Loucy (cell line): ENCODE results near the gene ALPK3.

ENCODE experiments used
- H2AFZ ChIP-seq: fragments of 200-600 bp; sonication (generic); 2 replicates; pipeline ENCODE4 v1.6.0; 2016; ENCODE audit warnings: antibody characterized with exemption, mild to moderate bottlenecking, low read length, moderate library complexity
- H3F3A ChIP-seq: fragments of 200-600 bp; 2 replicates; pipeline ENCODE4 v1.6.0; 2016; ENCODE audit warnings: antibody characterized with exemption, low read depth, mild to moderate bottlenecking
- H3K27me3 ChIP-seq: fragments of 200-600 bp; sonication (generic); 2 replicates; pipeline ENCODE4 v1.6.1; 2014; ENCODE audit warnings: low read length, mild to moderate bottlenecking; ENCODE audit not compliant: insufficient read depth, poor library complexity, severe bottlenecking
- H3K36me3 ChIP-seq: fragments of 200-600 bp; sonication (generic); 2 replicates; pipeline ENCODE4 v1.6.1; 2016; ENCODE audit warnings: low read length; ENCODE audit not compliant: insufficient read depth
- H3K4me1 ChIP-seq: fragments of 200-600 bp; sonication (generic); 2 replicates; pipeline ENCODE4 v1.5.1; 2014; ENCODE audit warnings: low read length, mild to moderate bottlenecking; ENCODE audit not compliant: insufficient read depth, poor library complexity, severe bottlenecking
- H3K4me2 ChIP-seq: fragments of 200-600 bp; sonication (generic); 2 replicates; pipeline ENCODE4 v1.6.0; 2014; ENCODE audit warnings: antibody characterized with exemption, low read length, low read depth, mild to moderate bottlenecking; ENCODE audit not compliant: poor library complexity, severe bottlenecking
- H3K4me3 ChIP-seq: fragments of 200-600 bp; sonication (generic); 2 replicates; pipeline ENCODE4 v1.5.1; 2014; ENCODE audit warnings: low read length, mild to moderate bottlenecking, mixed read lengths; ENCODE audit not compliant: poor library complexity, severe bottlenecking
- H3K79me2 ChIP-seq: fragments of 200-600 bp; sonication (generic); 2 replicates; pipeline ENCODE4 v1.6.1; 2014; ENCODE audit warnings: low read length; ENCODE audit not compliant: insufficient read depth
- H3K9ac ChIP-seq: fragments of 200-600 bp; sonication (generic); 2 replicates; pipeline ENCODE4 v1.6.0; 2014; ENCODE audit warnings: mild to moderate bottlenecking, low read depth, low read length, moderate library complexity; ENCODE audit not compliant: poor library complexity, severe bottlenecking
- H3K9me2 ChIP-seq: fragments of 200-600 bp; sonication (generic); replicated peaks from 2 replicates; pipeline ENCODE4 v1.6.1; 2016; ENCODE audit warnings: low read depth, low read length, mixed read lengths
- H3K9me3 ChIP-seq: fragments of 200-600 bp; sonication (generic); 2 replicates; pipeline ENCODE4 v1.6.1; 2014; ENCODE audit warnings: mild to moderate bottlenecking, antibody characterized with exemption, low read length, low read depth; ENCODE audit not compliant: insufficient read depth
- H4K20me1 ChIP-seq: fragments of 200-600 bp; sonication (generic); 2 replicates; pipeline ENCODE4 v1.6.0; 2014; ENCODE audit warnings: antibody characterized with exemption, low read length, mild to moderate bottlenecking; ENCODE audit not compliant: insufficient read depth, poor library complexity, severe bottlenecking
- CTCF ChIP-seq: fragments of 200-600 bp; sonication (generic); conservative IDR thresholded peaks from 2 replicates; pipeline ENCODE4 v1.5.1; 2014; ENCODE audit warnings: mild to moderate bottlenecking, antibody characterized with exemption, low read length
- EZH2phosphoT487 ChIP-seq: fragments of 200-600 bp; IDR thresholded peaks from 2 replicates; pipeline ENCODE4 v1.6.1; 2018; ENCODE audit warnings: antibody characterized with exemption, mild to moderate bottlenecking, moderate library complexity, borderline replicate concordance

The ALPK3 gene

DNA sequence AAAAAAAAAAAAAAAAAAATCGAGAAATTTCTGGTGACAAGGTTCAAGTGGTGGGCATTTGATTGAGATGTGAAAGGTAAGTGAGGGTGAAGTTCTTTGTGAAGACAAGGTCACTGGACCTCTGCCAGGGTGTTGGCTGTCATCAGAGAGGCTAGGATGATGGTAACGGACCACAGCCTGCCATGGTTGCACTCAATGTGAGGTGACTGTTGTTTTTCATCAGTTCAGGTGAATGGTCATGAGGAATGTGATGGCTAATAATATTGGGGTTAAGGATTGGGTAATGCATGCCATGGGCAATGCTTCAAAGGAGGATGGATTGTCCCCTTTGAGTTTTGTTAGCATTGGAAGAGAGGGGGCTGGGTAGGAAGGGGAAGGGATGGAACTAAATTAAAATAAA, 4.3 kb upstream of the ALPK3 start:
- Histone ChIP-seq H3F3A (no peaks in the 10 kb centered on the region), H3K9me3 (no peaks in the 10 kb centered on the region), H3K9ac (no peak overlapping the region), H3K79me2 (no peaks in the 10 kb centered on the region), H2AFZ (no peak overlapping the region), H4K20me1 (no peaks in the 10 kb centered on the region), H3K9me2 (no peaks in the 10 kb centered on the region), H3K4me3 (no peak overlapping the region), H3K36me3 (no peaks in the 10 kb centered on the region), H3K4me1 (peaks cover 2% of the 10 kb centered on the region), H3K4me2 (no peak overlapping the region), H3K27me3 (no peaks in the 10 kb centered on the region)
- TF ChIP-seq CTCF (no peak), EZH2phosphoT487 (no peak)

- Histone ChIP-seq H3K4me1 (peaks cover 8% of the 10 kb centered on the region), H2AFZ (no peak overlapping the region), H3K4me2 (no peak overlapping the region), H3K9me2 (no peaks in the 10 kb centered on the region), H3K9ac (no peak overlapping the region), H3F3A (no peaks in the 10 kb centered on the region), H3K27me3 (no peaks in the 10 kb centered on the region), H3K9me3 (no peaks in the 10 kb centered on the region), H4K20me1 (no peaks in the 10 kb centered on the region), H3K79me2 (no peaks in the 10 kb centered on the region), H3K4me3 (no peak overlapping the region), H3K36me3 (no peaks in the 10 kb centered on the region)
- TF ChIP-seq CTCF (no peak), EZH2phosphoT487 (no peak)
Measured at GRCh38 chr15:84813435-84813834, 3.7 kb upstream of the ALPK3 start.

GRCh38 chr15:84813931-84814330, 3.2 kb upstream of the ALPK3 start:
- TF ChIP-seq CTCF (no peak), EZH2phosphoT487 (no peak)
- no peaks in the 10 kb centered on the region for H3K79me2 ChIP-seq
- H3K9ac ChIP-seq: no peak overlapping the region
- no peak overlapping the region for H3K4me3 ChIP-seq
- no peaks in the 10 kb centered on the region for H3K27me3 ChIP-seq
- H3K4me2 ChIP-seq: no peak overlapping the region
- no peaks in the 10 kb centered on the region for H3K9me2 ChIP-seq
- no peaks in the 10 kb centered on the region for H4K20me1 ChIP-seq
- H3K4me1 ChIP-seq: peaks cover 12% of the 10 kb centered on the region
- no peak overlapping the region for H2AFZ ChIP-seq
- no peaks in the 10 kb centered on the region for H3K36me3 ChIP-seq
- no peaks in the 10 kb centered on the region for H3K9me3 ChIP-seq
- H3F3A ChIP-seq: no peaks in the 10 kb centered on the region
